ENCODE data around the gene SLC5A12.

The SLC5A12 gene, protein sequence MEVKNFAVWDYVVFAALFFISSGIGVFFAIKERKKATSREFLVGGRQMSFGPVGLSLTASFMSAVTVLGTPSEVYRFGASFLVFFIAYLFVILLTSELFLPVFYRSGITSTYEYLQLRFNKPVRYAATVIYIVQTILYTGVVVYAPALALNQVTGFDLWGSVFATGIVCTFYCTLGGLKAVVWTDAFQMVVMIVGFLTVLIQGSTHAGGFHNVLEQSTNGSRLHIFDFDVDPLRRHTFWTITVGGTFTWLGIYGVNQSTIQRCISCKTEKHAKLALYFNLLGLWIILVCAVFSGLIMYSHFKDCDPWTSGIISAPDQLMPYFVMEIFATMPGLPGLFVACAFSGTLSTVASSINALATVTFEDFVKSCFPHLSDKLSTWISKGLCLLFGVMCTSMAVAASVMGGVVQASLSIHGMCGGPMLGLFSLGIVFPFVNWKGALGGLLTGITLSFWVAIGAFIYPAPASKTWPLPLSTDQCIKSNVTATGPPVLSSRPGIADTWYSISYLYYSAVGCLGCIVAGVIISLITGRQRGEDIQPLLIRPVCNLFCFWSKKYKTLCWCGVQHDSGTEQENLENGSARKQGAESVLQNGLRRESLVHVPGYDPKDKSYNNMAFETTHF

DNA sequence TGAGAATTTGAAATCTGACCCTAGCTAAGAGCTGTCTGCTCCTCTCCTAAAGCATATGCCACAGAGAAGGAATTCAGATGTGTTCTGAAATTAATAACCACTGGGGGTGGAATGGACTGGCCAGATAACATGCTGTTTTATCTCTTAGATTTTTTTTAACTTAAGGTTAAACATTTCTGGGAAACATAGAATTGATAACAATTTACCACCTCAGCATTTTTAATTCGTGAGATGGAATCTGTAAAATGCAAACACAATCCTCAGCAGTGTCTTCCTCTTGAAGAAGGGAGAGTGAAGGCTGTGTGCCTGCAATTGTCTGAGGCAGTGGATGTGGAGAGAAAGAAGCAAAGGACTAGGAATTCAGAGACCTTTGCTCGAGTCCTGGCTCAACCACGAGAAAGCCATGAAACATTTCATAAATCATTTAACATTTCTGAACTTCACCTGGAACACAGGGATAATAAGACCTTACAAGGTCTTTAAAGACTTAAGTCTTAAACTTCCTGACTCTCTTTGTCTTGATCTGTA lies at the start of gene SLC5A12:
SLC5A12 (minus strand) TSS at position 113 of the 528 bp plus-strand sequence. CDS start 346 bp downstream, outside the sequence.
- no peak for DNase-seq

DNA sequence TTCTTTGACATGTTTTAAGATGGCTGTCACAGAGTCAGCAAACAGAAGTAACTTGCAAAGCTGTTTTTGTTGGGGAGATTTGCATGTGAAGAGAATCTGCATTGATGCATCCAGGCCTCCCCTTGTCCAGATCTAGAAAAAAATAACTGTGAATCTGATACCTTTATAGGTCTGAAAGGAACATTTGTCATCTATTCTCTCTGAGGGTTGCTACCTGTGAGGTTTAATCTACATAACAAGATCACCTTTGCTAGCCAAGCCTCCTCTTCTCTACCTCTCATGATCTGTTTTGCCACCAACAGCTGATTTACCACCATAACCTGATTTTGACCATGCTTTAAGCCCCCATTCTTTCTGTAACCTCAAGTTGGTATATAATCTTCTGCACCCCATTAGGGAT lies 47.2 kb upstream of the SLC5A12 start:
- no peak for DNase-seq

DNA sequence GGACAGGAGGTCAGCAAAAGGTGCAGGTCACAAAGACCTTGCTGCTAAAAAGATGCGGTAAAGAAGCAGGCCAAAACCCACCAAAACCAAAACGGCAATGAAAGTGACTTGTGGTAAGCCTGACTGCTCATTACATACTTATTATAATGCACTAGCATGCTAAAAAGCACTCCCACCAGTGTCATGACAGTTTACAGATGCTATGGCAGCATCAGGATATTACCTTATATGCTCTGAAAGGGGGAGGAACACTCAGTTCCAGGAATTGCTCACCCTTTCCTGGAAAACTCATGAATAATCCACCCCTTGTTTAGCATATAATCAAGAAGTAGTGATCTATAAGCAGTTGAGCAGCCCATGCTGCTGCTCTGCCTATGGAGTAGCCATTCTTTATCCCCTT lies 45.2 kb upstream of the SLC5A12 start:
- DNase-seq, result no peak

DNA sequence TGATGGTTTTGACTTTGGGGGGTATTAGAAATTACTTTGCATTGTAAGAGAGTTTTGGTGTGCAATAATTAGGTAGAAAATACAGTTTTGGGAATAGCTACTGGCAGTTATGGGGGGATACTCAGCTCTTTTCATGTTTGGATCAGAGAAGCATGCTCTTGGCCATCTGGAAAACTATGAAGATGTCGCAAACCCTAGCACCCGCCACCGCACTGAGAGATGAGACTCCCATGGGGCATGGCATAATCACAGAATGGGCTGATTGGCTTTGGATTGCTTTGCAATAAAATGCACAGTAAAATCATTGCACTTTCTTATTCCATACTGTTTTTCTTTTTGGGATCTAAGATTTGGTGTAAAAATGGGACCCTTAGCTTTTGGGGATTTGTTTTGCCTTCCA lies 43.5 kb upstream of the SLC5A12 start:
- DNase-seq, result no peak

DNA sequence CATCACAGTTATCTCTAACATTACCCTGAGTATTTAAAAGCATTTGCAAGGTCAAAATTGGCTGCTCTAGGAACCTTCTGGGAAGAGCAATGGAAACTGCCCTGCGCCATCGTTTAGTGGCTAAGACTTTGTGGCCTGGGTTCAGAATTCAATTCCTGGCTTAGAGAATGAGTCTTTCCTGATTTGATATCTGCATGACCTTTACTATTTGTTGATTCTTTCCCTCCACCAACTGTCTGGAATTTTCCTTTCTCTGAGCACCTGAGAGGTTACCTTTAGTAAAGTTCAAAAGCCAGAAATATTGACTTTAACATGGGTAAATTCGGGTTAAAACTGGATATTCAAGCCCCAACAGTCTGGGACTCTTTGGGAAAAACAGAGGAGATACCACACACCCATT lies 43.0 kb upstream of the SLC5A12 start:
- DNase-seq, result no peak

DNA sequence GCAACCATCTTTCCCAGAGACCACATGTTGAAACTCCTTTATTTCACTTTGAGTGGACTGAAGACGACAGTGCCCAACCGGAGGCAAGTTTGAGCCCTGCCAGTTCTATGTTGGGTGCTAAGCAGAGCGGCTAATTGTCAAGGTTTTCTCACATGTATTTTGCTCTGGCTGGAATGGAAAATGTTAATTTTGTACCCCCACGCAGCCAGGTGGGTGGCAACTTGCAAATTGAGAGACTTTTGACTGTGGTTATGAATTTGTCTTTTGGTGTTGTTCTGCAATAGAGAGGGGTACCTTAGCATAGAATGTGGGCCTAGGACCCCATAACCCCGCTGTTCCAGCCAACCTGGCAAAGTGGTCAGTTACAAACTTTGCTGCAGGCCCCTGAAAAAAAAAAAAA lies 42.5 kb upstream of the SLC5A12 start:
- DNase-seq, result no peak

DNA sequence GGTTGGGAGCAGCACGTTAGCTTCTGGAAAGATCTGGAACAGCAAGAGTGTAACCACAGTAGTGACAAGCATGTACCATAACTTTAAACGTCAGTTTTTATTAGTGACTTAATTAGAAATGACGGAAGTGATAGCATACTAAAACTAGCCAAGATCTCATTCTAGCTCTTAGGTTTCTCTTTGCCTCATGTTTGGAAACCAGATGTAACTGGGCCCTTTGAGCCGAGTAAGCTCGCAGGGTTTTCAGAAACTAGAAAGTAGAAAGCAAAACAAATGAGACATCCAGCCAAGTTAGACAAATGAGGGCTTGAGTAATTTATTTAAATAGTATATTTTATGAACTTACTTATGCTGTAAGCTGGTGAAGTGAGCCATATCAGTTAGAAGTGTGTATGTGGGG lies 40.2 kb upstream of the SLC5A12 start:
- DNase-seq, result no peak

DNA sequence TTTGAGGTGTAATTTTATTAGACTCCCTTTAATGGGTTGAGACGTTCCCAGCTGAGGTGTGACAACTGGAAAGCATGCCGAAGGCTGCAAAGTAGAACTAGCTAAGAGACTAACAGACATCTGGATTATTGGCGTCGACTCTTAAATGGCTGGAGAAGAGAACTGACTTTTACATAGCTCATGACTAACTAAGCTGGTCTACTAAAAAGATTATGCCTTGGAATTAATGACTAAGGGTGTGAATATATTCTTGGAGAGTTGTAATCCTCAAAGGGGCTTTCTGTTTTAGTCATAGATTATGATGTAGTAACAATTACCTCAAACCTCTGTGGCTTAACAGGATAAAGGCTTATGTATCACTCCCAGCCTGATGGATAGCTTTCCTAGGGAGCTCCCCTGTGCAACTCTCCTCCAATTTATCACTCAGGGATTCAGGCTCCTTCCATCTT lies 39.5 kb upstream of the SLC5A12 start:
- no peak for DNase-seq

DNA sequence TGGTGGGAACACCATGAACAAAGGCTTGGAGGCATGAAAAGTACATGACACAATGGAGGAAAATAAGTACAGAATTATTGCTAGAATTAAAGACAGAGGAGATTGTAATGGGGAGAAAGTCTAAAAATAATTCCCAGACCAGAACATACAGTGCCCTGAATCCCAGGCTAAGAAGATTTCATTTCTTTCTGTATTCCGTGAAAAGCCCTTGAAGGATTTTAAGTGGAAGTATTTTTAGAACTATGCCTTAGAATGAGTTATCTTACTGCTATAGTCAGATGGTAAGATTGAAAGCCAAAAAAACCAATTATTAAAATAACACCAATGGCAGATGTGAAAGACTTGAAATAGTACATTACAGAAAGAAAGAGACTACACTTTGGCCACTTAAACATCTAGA lies 36.1 kb upstream of the SLC5A12 start:
- DNase-seq, result no peak

DNA sequence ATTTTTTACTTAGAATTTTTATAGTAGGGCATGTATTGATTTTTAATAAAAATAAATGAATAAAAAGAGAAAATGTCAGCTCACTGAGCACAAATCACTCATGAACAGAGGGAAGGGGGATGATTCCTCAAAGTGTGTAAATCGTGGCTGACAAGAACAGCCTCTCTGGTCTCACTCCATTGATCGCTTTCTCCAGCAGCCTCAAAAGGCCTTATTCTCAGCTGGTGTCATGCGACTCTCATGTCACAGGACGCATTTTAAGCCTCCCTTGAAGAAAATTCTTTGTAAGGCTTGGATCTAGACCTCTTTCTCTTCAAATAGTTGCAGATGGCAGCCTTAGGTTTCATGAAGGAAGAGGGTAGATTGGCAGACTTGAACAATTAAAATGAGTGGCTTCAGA lies 33.9 kb upstream of the SLC5A12 start:
- DNase-seq, result no peak

DNA sequence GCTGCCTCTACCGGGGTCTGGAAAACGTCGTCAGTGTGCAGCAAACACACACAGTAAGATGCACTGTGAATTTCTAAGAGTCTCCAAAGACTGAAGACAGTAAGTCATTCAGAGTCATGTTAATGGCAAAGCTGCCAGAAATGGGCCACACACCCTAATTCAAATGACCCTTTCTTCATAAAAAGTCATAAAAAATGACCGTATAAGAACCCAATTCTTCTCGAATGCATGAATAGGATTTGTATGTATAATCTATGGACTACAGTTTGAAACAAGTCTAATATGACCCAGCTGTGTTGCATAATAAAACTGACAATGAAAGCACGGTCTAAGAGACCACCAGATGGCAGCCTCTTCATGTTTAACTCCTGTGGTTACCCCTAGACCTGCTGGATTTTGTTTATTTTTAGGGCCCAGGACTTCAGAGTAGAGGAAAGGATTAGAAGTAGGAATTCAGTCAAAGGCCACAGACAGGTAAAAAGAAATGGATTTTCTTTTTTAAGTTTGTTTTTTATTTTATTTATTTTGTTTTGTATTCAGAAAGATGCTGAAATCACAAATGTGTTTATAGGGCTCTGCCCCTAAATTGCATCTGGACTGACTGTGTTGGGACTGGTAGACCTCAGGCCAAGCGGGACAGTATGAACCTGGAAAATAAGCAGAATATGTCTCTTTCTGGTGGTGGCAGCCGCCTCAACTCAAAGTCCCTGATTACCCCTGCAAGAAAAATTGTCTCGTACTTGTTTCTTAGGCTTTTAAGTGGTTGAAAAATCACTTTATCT lies 32.1 kb upstream of the SLC5A12 start:
- DNase-seq, result peak; percentile 9

DNA sequence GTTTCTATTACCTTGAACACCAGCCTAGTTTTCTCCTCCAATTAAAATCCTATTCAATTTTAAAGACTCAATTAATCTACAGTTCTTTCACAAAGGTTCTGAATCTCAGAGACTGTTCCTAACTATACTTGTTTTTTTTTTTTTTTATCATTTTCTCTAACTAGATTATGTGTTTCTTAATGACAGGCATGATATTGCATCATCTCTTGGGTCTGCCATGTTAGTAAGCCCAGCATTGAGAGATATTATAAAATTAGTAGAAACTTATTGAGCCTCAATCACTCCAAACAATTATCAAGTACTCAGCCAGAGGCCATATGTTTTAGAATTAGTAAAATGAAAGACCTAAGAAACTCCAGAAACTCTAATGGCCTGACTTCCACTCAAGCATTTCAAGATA lies 28.1 kb upstream of the SLC5A12 start:
- no peak for DNase-seq

DNA sequence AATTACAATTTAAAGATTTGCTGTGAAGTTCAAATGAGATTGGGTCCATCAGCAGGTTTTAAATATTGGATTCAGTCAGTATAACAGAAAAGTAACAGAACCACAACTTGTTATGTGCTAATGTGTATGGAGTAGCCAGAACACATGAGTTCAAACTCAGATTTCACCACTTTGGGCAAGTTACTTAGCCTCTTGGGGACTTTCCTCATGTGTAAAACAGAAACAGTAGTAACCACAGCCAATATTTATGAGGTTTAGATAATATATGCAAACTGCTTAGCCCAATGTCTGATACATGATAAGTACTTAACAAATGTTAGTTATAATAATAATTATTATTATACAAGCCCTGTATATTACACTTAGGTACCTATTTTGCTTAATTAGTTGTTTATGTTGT lies 21.8 kb upstream of the SLC5A12 start:
- DNase-seq, result peak; percentile 2

DNA sequence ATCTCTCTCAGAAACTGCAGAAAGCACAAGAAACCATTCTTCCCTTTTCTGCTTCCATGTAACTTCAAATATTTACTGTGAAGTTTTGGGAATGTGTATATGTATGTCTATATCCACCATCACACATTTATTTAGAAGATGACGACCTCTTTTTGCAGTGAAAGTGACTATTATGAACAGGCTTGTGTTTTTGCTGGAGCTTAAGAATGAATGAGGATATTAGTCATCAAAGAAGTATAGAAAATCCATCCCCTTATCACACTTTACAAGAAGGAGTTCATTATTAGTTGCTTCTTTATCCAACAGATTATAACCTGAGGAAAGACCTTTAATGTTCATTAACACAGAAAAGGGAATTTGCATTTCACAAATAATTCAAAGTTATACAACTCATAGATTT lies 21.1 kb upstream of the SLC5A12 start:
- DNase-seq, result no peak

DNA sequence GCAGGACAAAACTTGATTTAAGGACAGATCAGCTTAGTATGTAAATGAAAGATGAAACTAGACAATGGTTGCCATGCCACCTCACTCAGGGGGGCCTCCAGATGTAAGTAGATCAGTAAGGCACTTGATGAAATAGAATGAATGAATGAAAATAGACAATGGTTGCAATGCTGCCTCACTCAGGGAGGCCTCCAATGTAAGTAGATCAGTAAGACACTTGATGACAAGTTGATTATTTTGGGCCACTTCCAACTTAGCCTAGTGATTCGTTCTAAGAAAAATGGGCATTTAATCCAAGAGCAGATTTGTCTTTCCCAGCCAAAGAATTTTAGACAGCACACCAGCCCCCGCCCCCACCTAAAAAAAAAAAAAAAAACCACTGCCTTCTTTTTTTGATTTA lies 19.2 kb upstream of the SLC5A12 start:
- DNase-seq, result no peak

DNA sequence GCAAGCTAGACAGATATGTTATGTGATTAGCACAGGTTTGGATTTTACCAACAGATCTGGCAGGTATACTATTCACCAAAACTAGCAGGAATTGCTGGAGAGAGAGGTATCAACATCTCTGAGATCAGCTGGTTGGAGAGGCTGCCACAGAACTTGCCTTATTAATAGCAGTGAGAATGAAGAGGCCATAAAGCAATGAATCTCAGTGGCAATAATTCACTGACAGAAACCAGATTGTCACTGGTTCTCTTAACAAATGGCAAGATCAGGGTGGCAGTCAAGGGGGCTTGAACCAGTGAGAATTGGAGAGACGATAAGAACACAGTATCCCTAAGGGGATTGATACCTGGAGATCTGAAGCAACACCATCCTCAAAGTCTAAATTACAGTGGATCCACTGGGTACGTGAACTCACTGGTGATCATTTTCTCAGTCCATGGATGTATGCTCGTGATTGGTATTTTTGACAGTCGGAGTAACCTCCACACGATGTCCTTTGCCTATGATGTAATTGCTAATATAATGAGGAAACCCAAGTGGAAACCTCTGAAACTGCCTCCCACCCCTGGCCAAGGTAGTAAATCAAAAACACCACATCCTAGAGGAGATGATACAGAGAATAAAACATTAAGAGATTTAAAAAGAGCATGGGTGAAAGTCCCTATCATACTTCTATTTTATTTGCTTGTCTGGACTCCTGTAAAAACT lies 17.7 kb upstream of the SLC5A12 start:
- no peak for DNase-seq

DNA sequence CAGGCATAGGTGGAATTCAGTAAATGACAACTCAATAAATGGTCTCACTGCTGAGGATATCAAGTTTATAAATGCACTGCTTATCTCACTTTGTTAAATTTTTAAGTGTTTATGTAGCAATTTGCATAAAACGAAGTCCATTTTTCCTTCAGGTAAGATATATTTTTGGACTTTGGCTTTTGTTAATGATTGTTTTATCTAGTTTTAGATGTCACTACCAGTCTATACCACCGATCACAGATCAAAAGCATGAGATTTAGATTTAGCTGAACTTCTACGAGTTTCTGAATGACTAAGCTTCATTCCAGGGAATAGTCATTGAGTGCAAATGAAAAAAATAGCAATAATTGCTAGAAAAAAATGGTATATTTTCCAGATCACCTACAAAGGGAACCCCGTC lies 12.8 kb upstream of the SLC5A12 start:
- no peak for DNase-seq

DNA sequence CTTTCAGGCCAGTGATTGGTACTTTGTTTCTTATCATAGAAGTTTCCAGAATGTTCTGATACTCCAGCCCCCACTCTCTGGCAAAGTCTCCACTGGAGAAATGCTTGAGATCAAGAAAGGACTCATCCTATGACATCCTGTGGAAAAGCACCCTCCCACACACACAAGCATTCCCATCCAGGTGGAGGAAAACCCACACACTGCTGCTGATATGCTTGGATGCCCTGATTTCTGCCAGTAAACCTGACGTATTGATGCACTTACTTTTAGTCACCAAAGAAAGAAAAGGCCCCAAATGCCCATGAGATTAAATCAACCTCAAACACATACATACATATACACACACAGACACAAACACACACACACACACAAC lies 9.2 kb upstream of the SLC5A12 start:
- no peak for DNase-seq

DNA sequence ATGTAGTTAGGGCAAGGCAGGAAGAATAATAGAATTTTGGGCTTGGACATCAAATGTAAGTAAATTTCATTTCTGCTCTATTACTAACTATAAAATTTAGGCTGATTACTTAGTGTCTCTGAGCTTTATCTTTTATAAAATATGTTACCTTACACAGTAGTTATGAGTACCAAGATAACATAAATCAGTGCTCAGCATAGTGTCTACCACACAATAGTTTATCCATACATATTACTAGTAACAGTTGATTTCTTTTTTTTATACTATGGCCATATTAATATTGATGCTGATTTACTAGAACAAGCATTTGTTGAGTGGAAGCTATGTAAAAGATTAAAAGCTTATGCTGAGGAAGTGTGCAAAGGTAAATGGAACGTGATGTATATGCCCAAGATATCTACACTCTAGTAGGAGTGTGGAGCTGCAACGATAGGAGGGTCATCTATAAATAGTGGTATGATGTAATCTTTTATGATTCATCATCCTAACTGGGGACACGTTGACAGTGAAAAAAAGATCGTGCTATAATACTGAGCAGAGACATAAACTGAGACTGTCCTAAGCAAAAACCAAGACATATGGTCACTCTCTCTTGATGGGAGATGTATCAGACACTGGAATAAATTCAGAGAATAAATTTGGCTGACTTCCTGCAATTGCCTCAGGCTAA lies 8.7 kb upstream of the SLC5A12 start:
- DNase-seq, result no peak

DNA sequence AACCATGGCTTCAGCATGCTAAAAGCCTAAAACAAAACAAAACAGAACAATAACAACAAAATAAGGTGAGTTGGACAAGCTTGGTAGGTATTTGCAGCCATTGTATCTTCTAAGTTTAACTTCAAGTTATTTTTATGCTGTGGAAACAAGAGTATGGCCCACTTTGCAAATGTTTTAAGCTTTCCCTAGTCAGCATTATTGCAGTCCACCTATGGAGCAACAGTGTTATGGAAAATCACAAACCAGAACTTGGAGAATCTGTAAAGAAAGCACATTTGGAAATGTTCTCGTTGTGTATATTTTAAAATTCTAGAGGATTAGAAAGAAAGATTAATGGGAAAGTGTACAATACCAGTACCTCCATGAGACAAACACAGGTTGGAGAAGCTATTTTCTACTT lies 7.4 kb upstream of the SLC5A12 start:
- no peak for DNase-seq

DNA sequence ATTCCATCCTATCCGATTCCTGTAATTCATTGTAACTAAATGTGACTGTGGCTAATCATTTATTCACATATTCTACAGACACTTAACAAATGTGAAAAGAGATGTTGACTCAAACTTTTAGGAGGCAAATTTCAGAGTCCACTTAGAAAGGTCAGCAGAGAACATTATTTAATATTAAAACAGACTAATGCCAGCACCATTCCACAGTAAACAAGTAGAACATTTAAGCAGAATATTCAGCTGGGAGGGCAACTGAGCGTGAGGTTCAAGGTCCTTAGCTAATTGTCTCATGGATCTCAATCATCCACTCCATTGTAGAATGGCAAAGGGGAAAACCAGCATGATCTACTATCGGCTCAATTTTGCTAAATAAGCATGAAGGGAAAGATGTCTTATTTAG lies 5.1 kb upstream of the SLC5A12 start:
- no peak for DNase-seq

DNA sequence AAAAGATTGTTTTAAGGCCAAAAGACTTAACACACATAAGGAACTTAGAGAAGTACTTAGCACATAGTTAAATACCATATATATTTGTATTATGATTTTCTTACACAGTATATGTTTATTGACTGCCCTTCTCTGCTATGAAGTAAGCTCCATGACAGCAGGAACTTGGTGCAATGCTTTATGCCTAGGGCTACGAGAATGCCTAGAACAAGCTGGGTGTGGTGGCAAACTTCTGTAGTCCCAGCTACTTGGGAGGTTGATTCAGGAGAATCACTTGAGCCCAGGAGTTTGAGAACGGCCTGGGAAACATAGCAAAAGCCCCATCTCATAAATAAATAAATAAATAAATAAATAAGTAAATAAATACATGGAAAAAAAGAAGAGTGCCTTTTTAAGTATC lies 1.9 kb downstream of the SLC5A12 start:
- no peak for DNase-seq

Data from activated CD4-positive, alpha-beta T cell treated with anti-CD3 and anti-CD28 coated beads, Interleukin-2, amount 50 U/mL, for 16 hours (primary cell).